Endothelial cell of umbilical vein (primary cell): ENCODE results near the gene TMEM114.

Experiments used
- EZH2 ChIP-seq: IDR thresholded peaks from 2 replicates; pipeline ENCODE4 v1.6.1; 2012; ENCODE audit warnings: borderline replicate concordance, low read depth, mild to moderate bottlenecking, moderate library complexity, low read length, inconsistent platforms; ENCODE audit not compliant: severe bottlenecking
- GATA2 ChIP-seq: IDR thresholded peaks from 2 replicates; pipeline ENCODE4 v1.7.0; 2011; ENCODE audit warnings: low read depth, mild to moderate bottlenecking, moderate library complexity, mixed read lengths, low read length; ENCODE audit not compliant: insufficient read length, insufficient read depth
- MYC ChIP-seq: IDR thresholded peaks from one replicate; pipeline ENCODE4 v1.6.1; 2011; ENCODE audit warnings: mild to moderate bottlenecking, low read depth, low read length
- POLR2A ChIP-seq: IDR thresholded peaks from 2 replicates; pipeline ENCODE4 v1.6.1; 2012; ENCODE audit warnings: low read depth, mild to moderate bottlenecking, control low read depth, low read length
- POLR2AphosphoS5 ChIP-seq: IDR thresholded peaks from 2 replicates; pipeline ENCODE4 v1.6.1; 2012; ENCODE audit warnings: low read depth, mild to moderate bottlenecking, control low read depth, low read length, moderate library complexity; ENCODE audit not compliant: insufficient read depth
- TF ChIP-seq, protein P1 (sequence below), 2 donors: IDR thresholded peaks; 1 replicate in 1 of 2; 2 replicates in 1 of 2; pipeline ENCODE4 v1.5.1; 2011; ENCODE audit warnings: low read length in 2 of 2, mild to moderate bottlenecking in 2 of 2, moderate library complexity in 2 of 2, control low read depth in 1 of 2, inconsistent platforms in 1 of 2, low read depth in 1 of 2; ENCODE audit not compliant: insufficient read depth in 1 of 2; ENCODE audit errors: extremely low read depth in 1 of 2
- TF ChIP-seq, protein P2 (sequence below): IDR thresholded peaks from 2 replicates; pipeline ENCODE4 v1.6.1; 2011; ENCODE audit not compliant: insufficient read depth, insufficient read length

DNA sequence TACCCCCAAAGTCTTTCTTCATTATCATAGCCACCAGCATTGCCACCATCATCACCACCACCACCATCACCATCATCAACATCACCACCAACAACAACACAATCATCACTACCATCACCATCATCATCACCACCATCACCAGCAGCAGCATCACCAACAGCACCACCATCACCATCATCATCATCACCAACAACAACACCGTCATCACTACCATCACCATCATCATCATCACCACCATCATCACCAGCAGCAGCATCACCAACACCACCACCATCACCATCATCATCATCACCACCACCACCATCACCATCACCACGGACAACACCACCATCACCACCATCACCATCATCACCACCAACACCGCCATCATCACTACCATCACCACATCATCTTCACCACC, 500 bp upstream of the TMEM114 start:
- TF ChIP-seq, protein P1, sequence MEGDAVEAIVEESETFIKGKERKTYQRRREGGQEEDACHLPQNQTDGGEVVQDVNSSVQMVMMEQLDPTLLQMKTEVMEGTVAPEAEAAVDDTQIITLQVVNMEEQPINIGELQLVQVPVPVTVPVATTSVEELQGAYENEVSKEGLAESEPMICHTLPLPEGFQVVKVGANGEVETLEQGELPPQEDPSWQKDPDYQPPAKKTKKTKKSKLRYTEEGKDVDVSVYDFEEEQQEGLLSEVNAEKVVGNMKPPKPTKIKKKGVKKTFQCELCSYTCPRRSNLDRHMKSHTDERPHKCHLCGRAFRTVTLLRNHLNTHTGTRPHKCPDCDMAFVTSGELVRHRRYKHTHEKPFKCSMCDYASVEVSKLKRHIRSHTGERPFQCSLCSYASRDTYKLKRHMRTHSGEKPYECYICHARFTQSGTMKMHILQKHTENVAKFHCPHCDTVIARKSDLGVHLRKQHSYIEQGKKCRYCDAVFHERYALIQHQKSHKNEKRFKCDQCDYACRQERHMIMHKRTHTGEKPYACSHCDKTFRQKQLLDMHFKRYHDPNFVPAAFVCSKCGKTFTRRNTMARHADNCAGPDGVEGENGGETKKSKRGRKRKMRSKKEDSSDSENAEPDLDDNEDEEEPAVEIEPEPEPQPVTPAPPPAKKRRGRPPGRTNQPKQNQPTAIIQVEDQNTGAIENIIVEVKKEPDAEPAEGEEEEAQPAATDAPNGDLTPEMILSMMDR (IDR thresholded peaks at IDR 0.05; ENCODE audit: extremely low read depth in 1 of 2, insufficient read depth in 1 of 2, low read depth in 1 of 2, low read length in 2 of 2) = no peak
- TF ChIP-seq POLR2AphosphoS5 = no peak
- TF ChIP-seq, protein P2, sequence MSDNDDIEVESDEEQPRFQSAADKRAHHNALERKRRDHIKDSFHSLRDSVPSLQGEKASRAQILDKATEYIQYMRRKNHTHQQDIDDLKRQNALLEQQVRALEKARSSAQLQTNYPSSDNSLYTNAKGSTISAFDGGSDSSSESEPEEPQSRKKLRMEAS = no peak
- TF ChIP-seq POLR2A = no peak
- TF ChIP-seq EZH2 = no peak
- no peak for TF ChIP-seq GATA2
- TF ChIP-seq MYC = no peak
